K562 (cell line): ENCODE data around the gene IPO11. TPM values are rescaled to one million over a fixed set of nuclear protein-coding genes. Genes with fewer than 3 reads are reported as not detected.

Experiments used
- ATAC-seq: fragments of 200-7000 bp; cut with Tn5 transposase; 3 replicates; pipeline ENCODE4 v1.9.1; 2020; ENCODE audit warnings: moderate library complexity
- BruUV-seq: library from RNA; stranded (reverse); fragments of 400-500 nt; replicated peaks from 2 replicates; lab custom pipeline; 2021; lab: Mats Ljungman, UMichigan
- CTCF ChIA-PET: fragments of 300-600 bp; formaldehyde crosslinking; extraction: SDS; loops from one replicate; lab custom pipeline; 2021; ENCODE audit warnings: low intra/inter-chr PET ratio; lab: Yijun Ruan, JAX
- POLR2A ChIA-PET: fragments of 300-600, 350-650 bp; sonication (Branson Sonifier 250); formaldehyde crosslinking; extraction: SDS; loops from one replicate; lab custom pipeline; 2021; ENCODE audit warnings: antibody characterized with exemption, inconsistent platforms; lab: Yijun Ruan, JAX
- DNase-seq, 4 experiments: peaks; one replicate each; pipeline versions ENCODE4 v3.0.0 to v3.0.0-alpha.2; 2011 to 2018; ENCODE audit warnings: low spot score in 3 of 4, mixed read lengths in 3 of 4; ENCODE audit errors: extremely low read depth in 1 of 4
- FAIRE-seq: peaks from 2 replicates; lab custom pipeline; 2011; peaks lifted over from hg19 to GRCh38; lab: Jason Lieb, UNC
- H2AFZ ChIP-seq: 2 replicates; pipeline ENCODE4 v1.6.0; 2011; ENCODE audit warnings: low read depth, low read length, control low read depth, inconsistent platforms
- H3K27ac ChIP-seq: fragments of 200-600 bp; 3 replicates; pipeline ENCODE4 v1.8.0; 2011; ENCODE audit warnings: low read depth, mild to moderate bottlenecking, control low read depth, inconsistent platforms, low read length, moderate library complexity, mixed read lengths; ENCODE audit errors: extremely low read depth
- H3K27me3 ChIP-seq, 2 experiments: fragments of 300-600 bp in 1 of 2; 2 replicates in 1 of 2; 3 replicates in 1 of 2; pipeline versions ENCODE4 v1.6.0 to v1.8.0; 2011; ENCODE audit warnings: inconsistent platforms in 2 of 2, low read length in 2 of 2, mild to moderate bottlenecking in 1 of 2, mixed read lengths in 1 of 2, moderate library complexity in 1 of 2; ENCODE audit not compliant: control insufficient read depth in 2 of 2, insufficient read depth in 2 of 2
- H3K36me3 ChIP-seq: fragments of 300-600 bp; 3 replicates; pipeline ENCODE4 v1.8.0; 2011; ENCODE audit warnings: mild to moderate bottlenecking, low read length, inconsistent platforms; ENCODE audit not compliant: control insufficient read depth, insufficient read depth
- H3K4me1 ChIP-seq, 2 experiments: fragments of 200-600 bp in 1 of 2; replicated peaks in 1 of 2; 2 replicates in 1 of 2; 3 replicates in 1 of 2; pipeline versions ENCODE4 v1.5.1 to v1.8.0; 2011; ENCODE audit warnings: inconsistent platforms in 2 of 2, low read length in 2 of 2, mild to moderate bottlenecking in 1 of 2, mixed read lengths in 1 of 2, moderate library complexity in 1 of 2; ENCODE audit not compliant: control insufficient read depth in 2 of 2, insufficient read depth in 2 of 2
- H3K4me2 ChIP-seq: 2 replicates; pipeline ENCODE4 v1.6.1; 2011; ENCODE audit warnings: low read length, control low read depth, inconsistent platforms, mixed read lengths; ENCODE audit not compliant: insufficient read depth
- H3K4me3 ChIP-seq: fragments of 200-600 bp; sonication (generic), shearing (Covaris generic); 2 replicates; pipeline ENCODE4 v1.5.1; 2016; ENCODE audit warnings: control low read depth, inconsistent platforms
- H3K79me2 ChIP-seq: fragments of 200-600 bp; 3 replicates; pipeline ENCODE4 v1.8.0; 2011; ENCODE audit warnings: low read length, inconsistent platforms; ENCODE audit not compliant: control insufficient read depth, insufficient read depth
- H3K9ac ChIP-seq, 2 experiments: 2 replicates each; pipeline versions ENCODE4 v1.6.0 to v1.6.1; 2011; ENCODE audit warnings: low read depth in 2 of 2, low read length in 2 of 2, control low read depth in 1 of 2, inconsistent platforms in 1 of 2, mild to moderate bottlenecking in 1 of 2, mixed read lengths in 1 of 2; ENCODE audit not compliant: insufficient read depth in 1 of 2
- H3K9me1 ChIP-seq: one replicate; pipeline ENCODE4 v1.6.0; 2011; ENCODE audit warnings: inconsistent platforms, mild to moderate bottlenecking, low read length, moderate library complexity; ENCODE audit not compliant: control insufficient read depth, insufficient read depth
- H3K9me3 ChIP-seq: replicated peaks from 2 replicates; pipeline ENCODE4 v1.5.1; 2011; ENCODE audit warnings: low read depth, low read length, inconsistent platforms; ENCODE audit not compliant: control insufficient read depth, insufficient read depth
- H4K20me1 ChIP-seq: replicated peaks from 2 replicates; pipeline ENCODE4 v1.6.1; 2011; ENCODE audit warnings: low read length, inconsistent platforms, mixed read lengths; ENCODE audit not compliant: control insufficient read depth, insufficient read depth
- BHLHE40 ChIP-seq: IDR thresholded peaks from 2 replicates; pipeline ENCODE4 v1.6.1; 2011; ENCODE audit warnings: low read length, improper control_type of control experiment
- CCAR2 ChIP-seq: fragments of 200-400 bp; formaldehyde crosslinking; IDR thresholded peaks from 2 replicates; pipeline ENCODE4 v1.6.1; 2017; ENCODE audit warnings: mild to moderate bottlenecking, low read depth, low read length
- CHD4 ChIP-seq: fragments of 200-600 bp; sonication (generic); IDR thresholded peaks from 3 replicates; pipeline ENCODE4 v1.6.1; 2012; ENCODE audit warnings: low read depth, mild to moderate bottlenecking, mixed read lengths, low read length, inconsistent platforms; ENCODE audit not compliant: insufficient read depth, insufficient replicate concordance, poor library complexity, severe bottlenecking
- DMBX1 ChIP-seq: fragments of 250-450 bp; sonication (Bioruptor Pico); IDR thresholded peaks from 2 replicates; pipeline ENCODE4 v1.8.0; 2022; ENCODE audit warnings: inconsistent platforms, mild to moderate bottlenecking, moderate library complexity, borderline replicate concordance
- ETV5 ChIP-seq: sonication (generic); formaldehyde crosslinking; IDR thresholded peaks from 2 replicates; pipeline ENCODE4 v1.4.0; 2020; ENCODE audit warnings: low read depth, mild to moderate bottlenecking, missing genetic modification reagents
- FOXA3 ChIP-seq, 2 experiments: fragments of 450-650 bp in 1 of 2; sonication (generic) in 1 of 2; formaldehyde crosslinking; IDR thresholded peaks in 1 of 2; conservative IDR thresholded peaks in 1 of 2; 2 replicates each; pipeline versions ENCODE4 v1.4.0 to v1.8.0; 2020 to 2022; ENCODE audit warnings: mild to moderate bottlenecking in 2 of 2, missing genetic modification reagents in 1 of 2
- HDGF ChIP-seq: fragments of 450-650 bp; IDR thresholded peaks from 2 replicates; pipeline ENCODE4 v1.6.1; 2016
- KHSRP ChIP-seq: fragments of 450-650 bp; IDR thresholded peaks from 2 replicates; pipeline ENCODE4 v1.6.1; 2017
- LEF1 ChIP-seq: fragments of 450-650 bp; IDR thresholded peaks from 2 replicates; pipeline ENCODE4 v1.6.1; 2016; ENCODE audit warnings: mild to moderate bottlenecking
- PPARD ChIP-seq: fragments of 250-450 bp; sonication (Bioruptor Pico); IDR thresholded peaks from 2 replicates; pipeline ENCODE4 v1.8.0; 2022; ENCODE audit warnings: inconsistent platforms, mild to moderate bottlenecking, moderate library complexity
- RBM17 ChIP-seq: fragments of 200-400 bp; formaldehyde crosslinking; IDR thresholded peaks from 2 replicates; pipeline ENCODE4 v1.6.1; 2017; ENCODE audit warnings: low read depth, mild to moderate bottlenecking, low read length, borderline replicate concordance
- RBM39 ChIP-seq: fragments of 200-400 bp; formaldehyde crosslinking; optimal IDR thresholded peaks from 2 replicates; pipeline ENCODE3; 2018; ENCODE audit warnings: low read depth, low read length
- RHOXF2B ChIP-seq: fragments of 250-450 bp; sonication (Bioruptor Pico); conservative IDR thresholded peaks from 2 replicates; pipeline ENCODE4 v1.5.1; 2021
- SIN3A ChIP-seq, 2 experiments: fragments of 150-350 bp in 1 of 2; IDR thresholded peaks; 2 replicates each; pipeline ENCODE4 v1.6.1; 2011 to 2016; ENCODE audit warnings: borderline replicate concordance in 2 of 2, low read depth in 2 of 2, low read length in 2 of 2, mild to moderate bottlenecking in 2 of 2, moderate library complexity in 2 of 2; ENCODE audit not compliant: control insufficient read depth in 1 of 2
- TBP ChIP-seq: optimal IDR thresholded peaks from 2 replicates; pipeline ENCODE3; 2011; ENCODE audit warnings: low read depth, low read length, improper control_type of control experiment
- ZNF134 ChIP-seq: fragments of 250-450 bp; sonication (Bioruptor Pico); conservative IDR thresholded peaks from 2 replicates; pipeline ENCODE4 v1.4.0; 2020
- ZNF165 ChIP-seq: fragments of 250-450 bp; sonication (Bioruptor Pico); IDR thresholded peaks from 2 replicates; pipeline ENCODE4 v1.4.0; 2020; ENCODE audit warnings: borderline replicate concordance
- ZNF551 ChIP-seq: fragments of 250-450 bp; sonication (Bioruptor Pico); IDR thresholded peaks from 2 replicates; pipeline ENCODE4 v1.5.0; 2021; ENCODE audit warnings: mild to moderate bottlenecking, moderate library complexity
- ZNF75A ChIP-seq: fragments of 450-650 bp; formaldehyde crosslinking; IDR thresholded peaks from 2 replicates; pipeline ENCODE4 v1.4.0; 2020; ENCODE audit warnings: mild to moderate bottlenecking
- ZNF79 ChIP-seq: fragments of 250-450 bp; sonication (Bioruptor Pico); IDR thresholded peaks from 2 replicates; pipeline ENCODE4 v1.4.0; 2020; ENCODE audit warnings: low read depth, mild to moderate bottlenecking, moderate library complexity
- ZSCAN29 ChIP-seq: fragments of 450-650 bp; IDR thresholded peaks from 2 replicates; pipeline ENCODE4 v1.6.1; 2017
- WGBS: fragments of 100-300 bp; shearing (Covaris generic); methylation state at CpG from one replicate; pipeline ENCODE4 v1.1.6; 2016; ENCODE audit warnings: low coverage, mixed read lengths; ENCODE audit not compliant: insufficient coverage; ENCODE audit errors: missing lambda C conversion rate; 5-methylcytosine and 5-hydroxymethylcytosine counted together
- in situ Hi-C: fragments of 300-500 bp; cut with MboI; formaldehyde crosslinking; loops from 4 replicates; pipeline ENCODE4 v1.15.0; 2018; ENCODE audit warnings: inconsistent platforms, mixed read lengths
- intact Hi-C: fragments of 100-400 bp; cut with micrococcal nuclease; formaldehyde crosslinking; loops from 2 replicates; pipeline ENCODE4 v1.14.2; 2022
- polyA plus RNA-seq, 8 experiments: library from polyadenylated mRNA; depleted of rRNA in 4 of 8; stranded (reverse) in 5 of 8; unstranded in 3 of 8; fragments of >200 nt; fragmentation: Nextera tagmentation in 2 of 8; fragmentation: Illumina TruSeq in 1 of 8; extraction: Ambion mirVana in 2 of 8; extraction: Trizol in 1 of 8; gene quantifications; 2 replicates each; pipeline versions ENCODE4 v1.2.1 to v1.2.3, GENCODE V29; 2011 to 2014; ENCODE audit warnings: inconsistent platforms in 1 of 8, missing spikeins in 1 of 8
- total RNA-seq, 7 experiments: library from RNA; depleted of rRNA in 6 of 7; stranded (reverse); fragments of >200 nt in 6 of 7; fragmentation: Illumina TruSeq in 2 of 7; extraction: Trizol in 2 of 7; gene quantifications; 2 replicates each; pipeline versions ENCODE4 v1.2.1 to v1.2.3, GENCODE V29; 2011 to 2021; ENCODE audit warnings: low replicate concordance in 1 of 7

IPO11 gene
- total and polyA plus RNA-seq, 9 of the 15 experiments (the other 6 are each of a cell fraction or from before 2014, with no cell fraction given), result 38.7 to 96.0 (median 70.9) TPM

- WGBS, result 50% methylated on average over 2 of the region's 2 CpGs
- CTCF ChIA-PET, result no interaction called here
- intact Hi-C loops (no loop called here), in situ Hi-C loops (no loop called here)
- Histone ChIP-seq H3K9ac (no peak overlapping the region), H3K4me2 (no peak overlapping the region), H3K9me3 (no peaks in the 10 kb centered on the region), H4K20me1 (no peaks in the 10 kb centered on the region), H3K27me3 (no peaks in the 10 kb centered on the region), H3K4me1 (no peaks in the 10 kb centered on the region), H3K27ac (no peak overlapping the region; the same call in 2 of the 3 replicates), H3K9me1 (no peaks in the 10 kb centered on the region), H3K36me3 (peaks cover 70% of the 10 kb centered on the region; the same call in 2 of the 3 replicates), H3K4me3 (no peak overlapping the region), H2AFZ (no peak overlapping the region), H3K79me2 (peaks cover 4% of the 10 kb centered on the region; the same call in 1 of the 3 replicates)
- DNase-seq, result no peak
- BruUV-seq, result no TSS peak
- no peak for TF ChIP-seq ZSCAN29
- TF ChIP-seq ZNF134 (CRISPR knock-in tag), result no peak
- TF ChIP-seq ZNF75A, result no peak
- no peak for TF ChIP-seq CHD4
- no peak for TF ChIP-seq CCAR2
- TF ChIP-seq TBP, result no peak
- no peak for ATAC-seq
- no peak for FAIRE-seq
- POLR2A ChIA-PET, result no interaction called here
Measured at GRCh38 chr5:62521319-62521718, 108.8 kb downstream of the IPO11 start.

- no peak for DNase-seq
- in situ Hi-C loops, result no loop called here
- POLR2A ChIA-PET, result no interaction called here
- Histone ChIP-seq H2AFZ (no peak overlapping the region), H4K20me1 (no peaks in the 10 kb centered on the region), H3K4me1 (no peaks in the 10 kb centered on the region), H3K9me1 (no peaks in the 10 kb centered on the region), H3K9ac (no peak overlapping the region), H3K36me3 (peaks cover 73% of the 10 kb centered on the region; the same call in 2 of the 3 replicates), H3K4me3 (no peak overlapping the region), H3K27me3 (no peaks in the 10 kb centered on the region), H3K4me2 (no peak overlapping the region), H3K79me2 (peaks cover 4% of the 10 kb centered on the region; the same call in 1 of the 3 replicates), H3K9me3 (no peaks in the 10 kb centered on the region), H3K27ac (no peak overlapping the region)
- CTCF ChIA-PET, result no interaction called here
- no peak for FAIRE-seq
- 100% methylated on average over 1 of the region's 1 CpG for WGBS
- BruUV-seq, result no TSS peak
- no peak for ATAC-seq
- intact Hi-C loops, result no loop called here
- TF ChIP-seq ZNF165 (CRISPR knock-in tag) (no peak), RBM17 (no peak), LEF1 (no peak), RHOXF2B (CRISPR knock-in tag) (no peak), HDGF (no peak), RBM39 (no peak), SIN3A (IDR thresholded peaks at IDR 0.05; ENCODE audit: borderline replicate concordance in 2 of 2, control insufficient read depth in 1 of 2, low read depth in 2 of 2, low read length in 2 of 2) (no peak), ZNF79 (no peak), PPARD (CRISPR knock-in tag) (no peak), FOXA3 (CRISPR knock-in tag; conservative IDR thresholded peaks at IDR 0.05 in 1 of 2, IDR thresholded peaks at IDR 0.05 in 1 of 2) (no peak), KHSRP (no peak), BHLHE40 (no peak), ZNF551 (CRISPR knock-in tag) (no peak), DMBX1 (CRISPR knock-in tag) (no peak), ETV5 (CRISPR knock-in tag) (no peak)
Measured at GRCh38 chr5:62522811-62523210, 110.2 kb downstream of the IPO11 start.
